HL-60 (cell line): Measurements from ENCODE around the gene WFS1.

Source experiments
- DNase-seq, 2 experiments: peaks; one replicate each; pipeline ENCODE4 v3.0.0-alpha.2; 2010 to 2020; ENCODE audit warnings: low read depth in 1 of 2, low spot score in 1 of 2
- H3K27ac ChIP-seq: fragments of 250-450 bp; sonication (Bioruptor Pico); replicated peaks from 2 replicates; pipeline ENCODE4 v1.5.1; 2020; ENCODE audit warnings: mild to moderate bottlenecking, moderate library complexity
- H3K27me3 ChIP-seq: fragments of 250-450 bp; sonication (Bioruptor Pico); 2 replicates; pipeline ENCODE4 v1.5.1; 2021; ENCODE audit warnings: mild to moderate bottlenecking, moderate library complexity; ENCODE audit not compliant: insufficient read depth, poor library complexity, severe bottlenecking
- H3K4me3 ChIP-seq: replicated peaks from 2 replicates; pipeline ENCODE4 v1.5.1; 2011; ENCODE audit warnings: mild to moderate bottlenecking, control low read depth, low read length; ENCODE audit not compliant: insufficient read depth
- CTCF ChIP-seq: IDR thresholded peaks from one replicate; pipeline ENCODE4 v1.5.1; 2011; ENCODE audit warnings: low read length, control low read depth, inconsistent platforms; ENCODE audit not compliant: insufficient read depth
- GABPA ChIP-seq: IDR thresholded peaks from 2 replicates; pipeline ENCODE4 v1.6.1; 2012; ENCODE audit warnings: low read depth
- POLR2AphosphoS5 ChIP-seq: IDR thresholded peaks from 2 replicates; pipeline ENCODE4 v1.6.1; 2012; ENCODE audit warnings: low read depth
- REST ChIP-seq: IDR thresholded peaks from 2 replicates; pipeline ENCODE4 v1.6.1; 2012; ENCODE audit warnings: low read depth; ENCODE audit not compliant: insufficient replicate concordance
- SPI1 ChIP-seq: IDR thresholded peaks from 2 replicates; pipeline ENCODE4 v1.6.1; 2012; ENCODE audit warnings: low read depth, mild to moderate bottlenecking, borderline replicate concordance

The WFS1 gene

GRCh38 chr4:6253961-6254360 lies 15.7 kb upstream of the WFS1 start:
- no peak overlapping the region for H3K27ac ChIP-seq
- no peaks in the 10 kb centered on the region for H3K27me3 ChIP-seq
- H3K4me3 ChIP-seq: no peak overlapping the region
- DNase-seq: no peak
- TF ChIP-seq SPI1 (no peak), POLR2AphosphoS5 (no peak), CTCF (no peak), GABPA (no peak), REST (no peak)

- Histone ChIP-seq H3K27ac (no peak overlapping the region), H3K4me3 (no peak overlapping the region), H3K27me3 (no peaks in the 10 kb centered on the region)
- no peak for DNase-seq
- TF ChIP-seq REST: no peak
- no peak for TF ChIP-seq GABPA
- TF ChIP-seq POLR2AphosphoS5: no peak
- no peak for TF ChIP-seq CTCF
- TF ChIP-seq SPI1: no peak
These were observed 13.5 kb upstream of the WFS1 start for GRCh38 chr4:6256141-6256540.

- TF ChIP-seq GABPA: no peak
- TF ChIP-seq CTCF: no peak
- no peak for TF ChIP-seq REST
- no peak for TF ChIP-seq POLR2AphosphoS5
- TF ChIP-seq SPI1: peak; percentile 63; the same call in 1 of the 2 replicates
- H3K4me3 ChIP-seq: no peak overlapping the region
- DNase-seq: peak in 1 of 2 experiments; percentile 9
- no peaks in the 10 kb centered on the region for H3K27me3 ChIP-seq
- H3K27ac ChIP-seq: no peak overlapping the region
These were observed 12.2 kb upstream of the WFS1 start for GRCh38 chr4:6257247-6258025.
